ENCODE measurements around the gene TRMT61A. TPM values are rescaled to one million over a fixed set of nuclear protein-coding genes. Genes with fewer than 3 reads are reported as not detected.
A peak's percentile ranks its signal among the peaks of the same experiment; 100 is the strongest.

Gene TRMT61A
- total and polyA plus RNA-seq, 4 experiments from 2014 or later: 4.6 to 14.0 (median 11.6) TPM

DNA sequence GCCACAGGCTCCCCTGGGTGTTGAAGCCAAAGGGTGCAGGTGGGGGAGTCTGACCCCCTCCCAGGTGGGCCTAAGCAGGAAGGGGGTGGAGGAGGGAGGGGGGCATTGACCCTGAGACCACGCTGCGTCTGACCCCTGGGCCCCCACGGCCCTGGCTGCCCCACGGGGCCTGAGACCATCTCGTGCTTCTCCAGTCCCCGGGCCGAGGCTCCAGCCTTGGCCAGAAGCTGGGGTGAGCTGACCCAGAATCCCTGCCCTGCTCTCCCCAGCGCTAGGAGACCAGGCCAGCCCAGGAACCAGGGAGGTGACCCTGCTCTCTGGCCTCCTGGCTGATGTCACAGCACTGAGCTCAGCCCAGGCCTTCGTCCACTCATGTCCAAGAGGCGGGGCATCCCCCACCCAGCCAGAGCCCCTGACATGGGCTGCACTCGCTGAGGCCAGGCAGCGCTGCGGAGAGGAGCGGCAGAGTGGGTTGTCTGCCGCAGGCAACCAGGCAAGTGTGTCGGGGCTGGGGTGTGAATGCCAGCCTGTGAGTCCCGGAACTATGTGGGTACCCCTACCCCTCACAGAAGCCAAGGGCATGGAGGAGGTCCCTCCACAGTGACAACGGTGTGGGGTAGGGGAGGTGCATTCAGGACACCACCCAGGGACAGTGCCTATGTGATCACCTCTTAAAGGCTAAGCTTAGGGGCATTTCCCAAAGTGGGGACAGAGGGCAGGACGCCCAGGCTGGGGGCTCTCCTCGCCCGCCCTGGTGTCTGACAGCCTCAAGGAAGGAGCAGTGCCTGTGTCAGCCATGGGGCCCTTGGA, 6.3 kb downstream of the TRMT61A start:
- Mint-ChIP-seq H3K4me1 (peaks cover 5 to 16% (median 9%) of the 10 kb centered on the region in 4 donors), H3K9me3 (no peaks in the 10 kb centered on the region), H3K27me3 (no peaks in the 10 kb centered on the region), H3K36me3 (no peaks in the 10 kb centered on the region), H3K27ac (no peak overlapping the region), H3K4me3 (no peak overlapping the region)
- CTCF ChIA-PET (ENCODE audit: partially characterized antibody): interaction anchor here (1.3 kb wide), 1 partner anchor 14 kb away, joined by 3 read pairs; no protein-coding TSS in a partner anchor
- DNase-seq: no peak
- no peaks in the 10 kb centered on the region for H3K9me3 ChIP-seq (ENCODE audit: control insufficient read depth in 1 of 2, low read length in 2 of 2)
- H3K36me3 ChIP-seq (ENCODE audit: insufficient read depth, low read length): no peaks in the 10 kb centered on the region
- H3K27me3 ChIP-seq (ENCODE audit: insufficient read depth, low read length): no peaks in the 10 kb centered on the region
- H3K4me1 ChIP-seq (ENCODE audit: insufficient read depth, low read length): peaks cover 8% of the 10 kb centered on the region
- POLR2A ChIA-PET (ENCODE audit: partially characterized antibody): interaction anchor here (0.7 kb wide), 1 partner anchor 93 kb away, joined by 3 read pairs; no protein-coding TSS in a partner anchor
- H3K4me3 ChIP-seq (ENCODE audit: low read length in 2 of 2): no peak overlapping the region
- no peak overlapping the region for H3K27ac ChIP-seq (ENCODE audit: low read depth, low read length)
- intact Hi-C loops (cut with micrococcal nuclease): no loop called here

DNA sequence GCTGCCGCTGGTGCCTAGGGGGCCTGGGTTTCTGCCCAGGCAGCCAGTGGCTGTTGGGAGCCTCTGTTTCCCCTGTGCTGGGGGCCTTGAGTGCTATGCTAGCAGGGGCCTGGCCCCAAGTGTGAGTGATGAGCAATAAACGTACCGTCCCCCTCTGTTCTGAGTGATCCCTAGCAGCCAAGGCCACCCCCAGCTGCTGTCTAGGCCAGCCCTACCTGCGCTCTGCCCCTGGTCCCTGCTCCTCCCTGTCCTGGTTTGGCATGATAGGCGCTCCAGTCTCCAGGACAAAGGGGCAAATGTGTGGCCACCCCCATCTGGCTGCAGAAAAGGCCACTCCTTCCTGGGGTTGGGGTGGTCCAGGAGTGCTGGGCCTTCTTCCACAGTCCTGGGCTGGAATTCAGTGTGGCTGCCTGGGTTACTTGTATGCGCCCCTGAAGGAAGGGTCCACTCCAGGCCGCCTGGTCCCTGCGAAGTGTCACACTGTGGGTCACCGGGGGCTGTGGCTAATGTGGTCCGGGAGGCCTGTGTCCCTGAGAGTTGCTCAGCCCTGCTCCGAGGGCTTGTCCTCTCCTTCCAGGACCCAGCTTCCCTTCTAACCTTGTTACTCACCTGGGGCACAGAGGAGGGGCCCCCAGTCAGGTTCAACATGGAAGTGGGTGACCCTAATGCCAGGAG, 7.0 kb downstream of the TRMT61A start:
- intact Hi-C loops (cut with micrococcal nuclease): no loop called here
- Histone ChIP-seq H3K27ac (ENCODE audit: low read depth, low read length) (no peak overlapping the region), H3K27me3 (ENCODE audit: insufficient read depth, low read length) (no peaks in the 10 kb centered on the region), H3K4me1 (ENCODE audit: insufficient read depth, low read length) (peaks cover under 1% of the 10 kb centered on the region), H3K36me3 (ENCODE audit: insufficient read depth, low read length) (no peaks in the 10 kb centered on the region), H3K4me3 (ENCODE audit: low read length in 2 of 2) (no peak overlapping the region), H3K9me3 (ENCODE audit: control insufficient read depth in 1 of 2, low read length in 2 of 2) (no peaks in the 10 kb centered on the region)
- H3K27ac Mint-ChIP-seq: no peak overlapping the region
- ChIA-PET CTCF (ENCODE audit: partially characterized antibody) (interaction anchor here (1.3 to 1.6 kb wide), 2 partner anchors 11 to 15 kb away, joined by 3 read pairs; no protein-coding TSS in a partner anchor), POLR2A (ENCODE audit: partially characterized antibody) (interaction anchor here (0.7 kb wide), 1 partner anchor 93 kb away, joined by 3 read pairs; no protein-coding TSS in a partner anchor)
- H3K4me3 Mint-ChIP-seq: no peak overlapping the region
- no peaks in the 10 kb centered on the region for H3K36me3 Mint-ChIP-seq
- H3K4me1 Mint-ChIP-seq: peaks cover 2 to 11% (median 4%) of the 10 kb centered on the region in 4 donors
- no peaks in the 10 kb centered on the region for H3K9me3 Mint-ChIP-seq
- no peak for DNase-seq
- H3K27me3 Mint-ChIP-seq: no peaks in the 10 kb centered on the region

DNA sequence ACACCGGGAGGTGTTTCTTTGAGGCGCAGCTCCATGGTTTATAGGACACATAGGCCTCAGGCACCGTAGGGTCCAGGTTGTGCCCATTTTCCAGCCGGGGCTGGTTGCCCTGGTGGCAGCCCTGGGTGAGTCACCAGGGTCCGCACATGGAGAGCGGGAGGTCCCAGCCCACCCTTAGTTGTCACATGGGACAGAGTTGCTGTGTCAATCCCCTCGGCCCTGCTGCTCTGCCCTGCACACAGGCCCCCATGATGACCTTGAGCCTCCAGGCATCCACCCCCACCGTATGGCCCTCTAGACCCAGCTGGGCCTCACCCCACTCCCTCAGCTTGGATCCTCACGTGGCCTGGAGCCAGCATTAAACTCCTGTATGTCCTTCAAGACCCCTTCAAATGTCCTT, 7.7 kb downstream of the TRMT61A start:
- ChIA-PET POLR2A (ENCODE audit: partially characterized antibody) (no interaction called here), CTCF (ENCODE audit: partially characterized antibody) (interaction anchor here (1.3 to 1.6 kb wide), 2 partner anchors 10 to 15 kb away, joined by 3 read pairs; no protein-coding TSS in a partner anchor)
- no peak overlapping the region for H3K27ac ChIP-seq (ENCODE audit: low read depth, low read length)
- Mint-ChIP-seq H3K4me1 (peaks cover 0 to 4% (median under 1%) of the 10 kb centered on the region in 4 donors), H3K27ac (peak overlapping the region in 3 of 7 donors; percentile 5 to 83 (median 31)), H3K9me3 (no peaks in the 10 kb centered on the region), H3K36me3 (no peaks in the 10 kb centered on the region), H3K4me3 (no peak overlapping the region), H3K27me3 (no peaks in the 10 kb centered on the region)
- no peaks in the 10 kb centered on the region for H3K9me3 ChIP-seq (ENCODE audit: control insufficient read depth in 1 of 2, low read length in 2 of 2)
- no peaks in the 10 kb centered on the region for H3K27me3 ChIP-seq (ENCODE audit: insufficient read depth, low read length)
- no peaks in the 10 kb centered on the region for H3K4me1 ChIP-seq (ENCODE audit: insufficient read depth, low read length)
- H3K36me3 ChIP-seq (ENCODE audit: insufficient read depth, low read length): no peaks in the 10 kb centered on the region
- intact Hi-C loops (cut with micrococcal nuclease): no loop called here
- DNase-seq: no peak
- H3K4me3 ChIP-seq (ENCODE audit: low read length in 2 of 2): no peak overlapping the region

DNA sequence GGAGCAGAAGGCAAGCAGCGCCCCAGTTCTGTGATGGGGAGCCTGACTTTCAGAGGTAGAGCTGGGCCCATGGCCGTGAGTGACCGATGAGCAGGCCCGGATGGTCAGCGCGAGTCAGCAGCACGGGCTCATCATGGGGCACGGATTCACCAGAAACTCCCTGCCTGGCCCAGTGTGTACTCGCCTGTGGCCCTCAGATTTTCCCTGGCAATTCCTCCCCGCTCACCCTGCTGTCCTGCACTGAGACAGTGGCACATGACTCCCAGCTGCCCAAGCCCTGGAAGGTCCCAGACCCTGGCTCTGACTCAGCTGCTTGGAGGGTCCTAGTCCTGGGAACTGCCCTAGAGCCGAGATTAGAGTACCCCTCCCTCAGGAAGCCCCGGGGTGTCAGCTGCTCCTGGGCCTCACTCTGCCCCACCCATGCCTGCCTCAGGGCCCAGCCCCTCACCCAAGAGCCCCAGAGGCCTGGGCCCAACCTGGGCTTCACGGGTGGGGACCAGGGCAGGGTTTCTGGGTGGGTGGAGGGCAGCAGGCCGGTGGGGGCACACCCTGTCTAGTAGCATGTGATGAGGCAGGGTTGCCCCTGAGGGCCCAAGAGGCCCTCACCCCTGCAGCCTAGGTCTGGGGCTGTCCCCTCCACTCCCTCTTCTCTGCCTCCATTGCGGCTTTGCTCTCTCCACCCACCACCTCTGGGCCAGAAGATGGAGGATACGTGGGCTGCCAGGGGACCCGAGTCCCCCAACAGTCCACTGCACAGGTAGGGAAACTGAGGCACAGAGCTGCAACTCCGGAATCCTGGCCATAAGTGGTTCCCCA, 8.4 kb downstream of the TRMT61A start:
- POLR2A ChIA-PET (ENCODE audit: partially characterized antibody): interaction anchor here (1.6 kb wide), 1 partner anchor 8 kb away, joined by 5 read pairs; no protein-coding TSS in a partner anchor
- no peak for DNase-seq
- Histone ChIP-seq H3K27ac (ENCODE audit: low read depth, low read length) (no peak overlapping the region), H3K27me3 (ENCODE audit: insufficient read depth, low read length) (no peaks in the 10 kb centered on the region), H3K4me3 (ENCODE audit: low read length in 2 of 2) (no peak overlapping the region), H3K36me3 (ENCODE audit: insufficient read depth, low read length) (no peaks in the 10 kb centered on the region), H3K9me3 (ENCODE audit: control insufficient read depth in 1 of 2, low read length in 2 of 2) (no peaks in the 10 kb centered on the region), H3K4me1 (ENCODE audit: insufficient read depth, low read length) (no peaks in the 10 kb centered on the region)
- CTCF ChIA-PET (ENCODE audit: partially characterized antibody): interaction anchor here (1.6 kb wide), 1 partner anchor 9 kb away, joined by 3 read pairs; no protein-coding TSS in a partner anchor
- no peaks in the 10 kb centered on the region for H3K27me3 Mint-ChIP-seq
- H3K27ac Mint-ChIP-seq: peak overlapping the region in 2 of 7 donors; percentile 5 to 83
- H3K36me3 Mint-ChIP-seq: no peaks in the 10 kb centered on the region
- peaks cover 0 to 1% (median 0%) of the 10 kb centered on the region in 4 donors for H3K4me1 Mint-ChIP-seq
- H3K9me3 Mint-ChIP-seq: no peaks in the 10 kb centered on the region
- intact Hi-C loops (cut with micrococcal nuclease): no loop called here
- no peak overlapping the region for H3K4me3 Mint-ChIP-seq

DNA sequence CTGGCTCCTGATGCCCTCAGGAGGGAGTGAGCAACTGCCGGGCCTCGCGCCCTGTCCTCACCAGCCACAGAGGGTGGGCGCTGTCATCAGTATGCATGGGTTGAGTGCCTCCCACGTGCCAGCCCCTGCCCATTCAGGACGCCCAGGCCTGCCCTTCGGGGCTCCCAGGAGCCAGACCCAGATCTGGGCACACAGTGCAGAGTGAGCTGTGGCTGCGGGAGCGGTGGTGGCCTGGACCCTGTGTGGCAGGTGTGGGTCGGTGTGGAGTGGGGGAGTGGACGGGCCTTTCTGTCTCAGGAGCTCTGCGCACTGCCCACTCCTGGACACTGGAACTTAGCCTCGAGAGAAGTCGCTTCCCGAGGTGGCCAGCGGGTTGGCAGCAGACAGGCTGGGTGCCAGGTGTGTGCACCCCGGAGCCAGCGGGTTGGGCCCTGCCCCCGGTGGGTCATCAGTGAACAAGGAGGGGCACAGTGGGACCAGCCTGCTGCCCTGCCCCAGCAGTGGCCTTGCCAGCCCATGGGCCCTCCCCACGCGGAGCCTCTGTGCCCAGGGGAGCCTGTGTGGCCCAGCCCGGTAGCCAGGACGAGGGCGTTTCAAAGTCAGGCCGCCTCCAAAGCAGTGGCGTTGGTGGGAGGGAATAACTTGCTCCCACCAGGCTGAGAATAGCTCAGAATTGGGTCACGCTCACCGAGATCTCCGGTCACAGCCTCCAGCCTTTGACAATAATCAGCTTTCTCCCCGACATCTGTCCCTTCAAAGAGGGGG, 9.5 kb downstream of the TRMT61A start:
- Histone ChIP-seq H3K36me3 (ENCODE audit: insufficient read depth, low read length) (no peaks in the 10 kb centered on the region), H3K4me3 (ENCODE audit: low read length in 2 of 2) (no peak overlapping the region), H3K27me3 (ENCODE audit: insufficient read depth, low read length) (no peaks in the 10 kb centered on the region), H3K9me3 (ENCODE audit: control insufficient read depth in 1 of 2, low read length in 2 of 2) (no peaks in the 10 kb centered on the region), H3K27ac (ENCODE audit: low read depth, low read length) (no peak overlapping the region), H3K4me1 (ENCODE audit: insufficient read depth, low read length) (no peaks in the 10 kb centered on the region)
- ChIA-PET CTCF (ENCODE audit: partially characterized antibody) (no interaction called here), POLR2A (ENCODE audit: partially characterized antibody) (interaction anchor here (1.6 kb wide), 1 partner anchor 9 kb away, joined by 5 read pairs; no protein-coding TSS in a partner anchor)
- H3K27ac Mint-ChIP-seq: no peak overlapping the region
- peaks cover 0 to 1% (median 0%) of the 10 kb centered on the region in 4 donors for H3K4me1 Mint-ChIP-seq
- no peak overlapping the region for H3K4me3 Mint-ChIP-seq
- H3K27me3 Mint-ChIP-seq: no peaks in the 10 kb centered on the region
- H3K9me3 Mint-ChIP-seq: no peaks in the 10 kb centered on the region
- intact Hi-C loops (cut with micrococcal nuclease): no loop called here
- H3K36me3 Mint-ChIP-seq: no peaks in the 10 kb centered on the region
- DNase-seq: no peak

DNA sequence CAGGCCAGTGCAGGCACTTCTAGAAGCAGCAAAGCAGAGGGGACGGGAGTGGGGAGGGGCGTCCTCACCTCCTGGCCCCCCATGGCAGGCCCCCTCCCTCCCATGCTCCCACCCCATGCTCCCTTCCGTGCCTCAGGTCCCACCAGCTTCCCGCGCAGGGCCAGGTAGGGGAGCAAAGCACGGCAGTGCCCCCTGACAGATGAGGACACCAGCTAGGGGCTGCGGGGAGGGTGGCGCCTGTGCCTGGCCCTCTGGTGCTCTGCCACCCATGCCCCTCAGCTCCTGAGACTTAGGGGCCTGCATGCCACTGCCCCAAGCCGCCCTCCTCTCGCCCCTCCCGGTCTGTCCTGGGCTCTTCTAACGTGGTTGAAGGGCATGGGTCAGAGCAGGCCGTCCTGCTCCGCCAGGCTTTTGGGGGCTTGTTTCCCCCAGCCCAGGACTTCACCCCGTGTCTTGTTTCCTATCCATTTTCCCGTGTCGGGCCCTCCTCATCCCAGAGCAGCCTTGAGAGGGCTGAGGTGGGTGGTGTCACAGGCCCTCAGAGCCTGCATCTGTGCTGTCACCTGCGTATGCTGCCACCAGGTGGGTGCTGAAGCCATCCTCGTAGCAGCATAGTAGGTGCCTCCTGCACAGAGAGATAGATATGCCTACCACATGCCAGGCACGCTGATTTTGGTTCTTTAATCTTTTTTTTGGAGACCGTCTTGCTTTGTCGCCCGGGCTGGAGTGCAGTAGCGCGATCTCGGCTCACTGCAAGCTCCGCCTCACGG, 10.2 kb downstream of the TRMT61A start:
- POLR2A ChIA-PET (ENCODE audit: partially characterized antibody): interaction anchor here (1.6 kb wide), 1 partner anchor 9 kb away, joined by 5 read pairs; no protein-coding TSS in a partner anchor

More for the DNA sequence above, 10.2 kb downstream of the TRMT61A start:
- peaks cover 0 to 1% (median 0%) of the 10 kb centered on the region in 4 donors for H3K4me1 Mint-ChIP-seq
- no peaks in the 10 kb centered on the region for H3K9me3 Mint-ChIP-seq
- CTCF ChIA-PET (ENCODE audit: partially characterized antibody): no interaction called here
- intact Hi-C loops (cut with micrococcal nuclease): no loop called here
- Histone ChIP-seq H3K9me3 (ENCODE audit: control insufficient read depth in 1 of 2, low read length in 2 of 2) (no peaks in the 10 kb centered on the region), H3K4me3 (ENCODE audit: low read length in 2 of 2) (no peak overlapping the region), H3K36me3 (ENCODE audit: insufficient read depth, low read length) (no peaks in the 10 kb centered on the region), H3K27ac (ENCODE audit: low read depth, low read length) (no peak overlapping the region), H3K27me3 (ENCODE audit: insufficient read depth, low read length) (no peaks in the 10 kb centered on the region), H3K4me1 (ENCODE audit: insufficient read depth, low read length) (no peaks in the 10 kb centered on the region)
- no peaks in the 10 kb centered on the region for H3K36me3 Mint-ChIP-seq
- no peak overlapping the region for H3K27ac Mint-ChIP-seq
- H3K27me3 Mint-ChIP-seq: no peaks in the 10 kb centered on the region
- no peak for DNase-seq
- peak overlapping the region in 1 of 8 donors; percentile 31 for H3K4me3 Mint-ChIP-seq
